ENCODE data around the gene FGG.

Gene FGG

GRCh38 chr4:154642373-154643009, 30.0 kb upstream of the FGG start:
- DNase-seq (ENCODE audit: low spot score) = no peak
- Histone ChIP-seq H4K91ac (ENCODE audit: low read depth, low read length, poor library complexity) (no peak overlapping the region), H3K18ac (ENCODE audit: low read length) (no peak overlapping the region), H3K4me3 (ENCODE audit: low read length in 2 of 2) (no peak overlapping the region), H3K27me3 (ENCODE audit: control insufficient read depth in 3 of 3, insufficient read depth in 3 of 3, low read depth in 1 of 3, low read length in 3 of 3) (no peaks in the 10 kb centered on the region), H4K8ac (ENCODE audit: low read depth, low read length) (no peak overlapping the region), H2BK120ac (ENCODE audit: low read depth, low read length) (no peak overlapping the region), H2BK12ac (ENCODE audit: low read length) (no peak overlapping the region), H3K4ac (ENCODE audit: low read length) (no peak overlapping the region), H3K9me3 (replicated peaks in 1 of 2; ENCODE audit: control insufficient read depth in 2 of 2, insufficient read depth in 1 of 2, low read depth in 1 of 2, low read length in 2 of 2) (no peaks in the 10 kb centered on the region), H2BK15ac (ENCODE audit: low read length) (no peak overlapping the region), H3K14ac (ENCODE audit: low read length) (no peak overlapping the region), H3K79me1 (ENCODE audit: low read depth, low read length) (no peaks in the 10 kb centered on the region), H3K9ac (ENCODE audit: low read depth, low read length, poor library complexity) (no peak overlapping the region), H2AFZ (ENCODE audit: low read length) (no peak overlapping the region), H3K36me3 (replicated peaks in 1 of 2; ENCODE audit: control insufficient read depth in 2 of 2, insufficient read depth in 2 of 2, low read length in 2 of 2) (no peaks in the 10 kb centered on the region), H3K4me1 (ENCODE audit: control insufficient read depth in 2 of 2, insufficient read depth in 1 of 2, low read depth in 1 of 2, low read length in 2 of 2) (no peaks in the 10 kb centered on the region), H2AK5ac (ENCODE audit: low read depth, low read length) (no peak overlapping the region), H3K27ac (replicated peaks; ENCODE audit: low read length) (no peak overlapping the region), H3K4me2 (ENCODE audit: insufficient read depth, low read length, poor library complexity, severe bottlenecking) (no peak overlapping the region), H3K23ac (ENCODE audit: low read depth, low read length, poor library complexity) (no peak overlapping the region), H2BK5ac (ENCODE audit: low read length) (no peak overlapping the region)
- WGBS, 2 donors (ENCODE audit: extremely low coverage in 2 of 2, insufficient read length in 2 of 2, insufficient replicate concordance in 1 of 2) = no CpG with 5 or more reads among the region's 5 CpGs

- no peaks in the 10 kb centered on the region for H3K79me1 ChIP-seq (ENCODE audit: low read depth, low read length)
- DNase-seq (ENCODE audit: low spot score) = no peak
- H3K4me1 ChIP-seq (ENCODE audit: control insufficient read depth in 2 of 2, insufficient read depth in 1 of 2, low read depth in 1 of 2, low read length in 2 of 2) = no peaks in the 10 kb centered on the region
- H4K8ac ChIP-seq (ENCODE audit: low read depth, low read length) = no peak overlapping the region
- H3K9me3 ChIP-seq (replicated peaks in 1 of 2; ENCODE audit: control insufficient read depth in 2 of 2, insufficient read depth in 1 of 2, low read depth in 1 of 2, low read length in 2 of 2) = no peaks in the 10 kb centered on the region
- no peak overlapping the region for H3K14ac ChIP-seq (ENCODE audit: low read length)
- no peak overlapping the region for H3K18ac ChIP-seq (ENCODE audit: low read length)
- H2BK12ac ChIP-seq (ENCODE audit: low read length) = no peak overlapping the region
- H2AFZ ChIP-seq (ENCODE audit: low read length) = no peak overlapping the region
- H2AK5ac ChIP-seq (ENCODE audit: low read depth, low read length) = no peak overlapping the region
- H3K4ac ChIP-seq (ENCODE audit: low read length) = no peak overlapping the region
- H3K27ac ChIP-seq (replicated peaks; ENCODE audit: low read length) = no peak overlapping the region
- H3K4me2 ChIP-seq (ENCODE audit: insufficient read depth, low read length, poor library complexity, severe bottlenecking) = no peak overlapping the region
- WGBS, 2 donors (ENCODE audit: extremely low coverage in 2 of 2, insufficient read length in 2 of 2, insufficient replicate concordance in 1 of 2) = no CpG with 5 or more reads among the region's 4 CpGs
- no peak overlapping the region for H2BK120ac ChIP-seq (ENCODE audit: low read depth, low read length)
- H3K4me3 ChIP-seq (ENCODE audit: low read length in 2 of 2) = no peak overlapping the region
- no peak overlapping the region for H4K91ac ChIP-seq (ENCODE audit: low read depth, low read length, poor library complexity)
- no peaks in the 10 kb centered on the region for H3K36me3 ChIP-seq (replicated peaks in 1 of 2; ENCODE audit: control insufficient read depth in 2 of 2, insufficient read depth in 2 of 2, low read length in 2 of 2)
- H3K27me3 ChIP-seq (ENCODE audit: control insufficient read depth in 3 of 3, insufficient read depth in 3 of 3, low read depth in 1 of 3, low read length in 3 of 3) = no peaks in the 10 kb centered on the region
- H2BK5ac ChIP-seq (ENCODE audit: low read length) = no peak overlapping the region
- no peak overlapping the region for H3K9ac ChIP-seq (ENCODE audit: low read depth, low read length, poor library complexity)
- H3K23ac ChIP-seq (ENCODE audit: low read depth, low read length, poor library complexity) = no peak overlapping the region
- no peak overlapping the region for H2BK15ac ChIP-seq (ENCODE audit: low read length)
Observed at GRCh38 chr4:154640999-154641398, 28.5 kb upstream of the FGG start.

- Histone ChIP-seq H3K79me1 (ENCODE audit: low read depth, low read length) (no peaks in the 10 kb centered on the region), H3K27ac (replicated peaks; ENCODE audit: low read length) (no peak overlapping the region), H3K9me3 (replicated peaks in 1 of 2; ENCODE audit: control insufficient read depth in 2 of 2, insufficient read depth in 1 of 2, low read depth in 1 of 2, low read length in 2 of 2) (no peaks in the 10 kb centered on the region), H3K4ac (ENCODE audit: low read length) (no peak overlapping the region), H3K4me1 (ENCODE audit: control insufficient read depth in 2 of 2, insufficient read depth in 1 of 2, low read depth in 1 of 2, low read length in 2 of 2) (no peaks in the 10 kb centered on the region), H2AFZ (ENCODE audit: low read length) (no peak overlapping the region), H3K27me3 (ENCODE audit: control insufficient read depth in 3 of 3, insufficient read depth in 3 of 3, low read depth in 1 of 3, low read length in 3 of 3) (peaks cover 0 to 7% (median 0%) of the 10 kb centered on the region in 3 experiments), H3K9ac (ENCODE audit: low read depth, low read length, poor library complexity) (no peak overlapping the region), H3K4me2 (ENCODE audit: insufficient read depth, low read length, poor library complexity, severe bottlenecking) (no peak overlapping the region), H2BK120ac (ENCODE audit: low read depth, low read length) (no peak overlapping the region), H3K36me3 (replicated peaks in 1 of 2; ENCODE audit: control insufficient read depth in 2 of 2, insufficient read depth in 2 of 2, low read length in 2 of 2) (no peaks in the 10 kb centered on the region), H4K91ac (ENCODE audit: low read depth, low read length, poor library complexity) (no peak overlapping the region), H3K18ac (ENCODE audit: low read length) (no peak overlapping the region), H3K23ac (ENCODE audit: low read depth, low read length, poor library complexity) (no peak overlapping the region), H2AK5ac (ENCODE audit: low read depth, low read length) (no peak overlapping the region), H4K8ac (ENCODE audit: low read depth, low read length) (no peak overlapping the region), H2BK5ac (ENCODE audit: low read length) (no peak overlapping the region), H2BK12ac (ENCODE audit: low read length) (no peak overlapping the region), H3K14ac (ENCODE audit: low read length) (no peak overlapping the region), H2BK15ac (ENCODE audit: low read length) (no peak overlapping the region), H3K4me3 (ENCODE audit: low read length in 2 of 2) (no peak overlapping the region)
- no CpG with 5 or more reads among the region's 3 CpGs for WGBS, 2 donors (ENCODE audit: extremely low coverage in 2 of 2, insufficient read length in 2 of 2, insufficient replicate concordance in 1 of 2)
- DNase-seq (ENCODE audit: low spot score) = no peak
Observed at GRCh38 chr4:154634058-154634457, 21.6 kb upstream of the FGG start.

- Histone ChIP-seq H3K4me2 (ENCODE audit: insufficient read depth, low read length, poor library complexity, severe bottlenecking) (no peak overlapping the region), H3K14ac (ENCODE audit: low read length) (no peak overlapping the region), H2AK5ac (ENCODE audit: low read depth, low read length) (no peak overlapping the region), H3K18ac (ENCODE audit: low read length) (no peak overlapping the region), H3K23ac (ENCODE audit: low read depth, low read length, poor library complexity) (no peak overlapping the region), H3K9ac (ENCODE audit: low read depth, low read length, poor library complexity) (no peak overlapping the region), H3K4ac (ENCODE audit: low read length) (no peak overlapping the region), H4K8ac (ENCODE audit: low read depth, low read length) (no peak overlapping the region), H3K9me3 (replicated peaks in 1 of 2; ENCODE audit: control insufficient read depth in 2 of 2, insufficient read depth in 1 of 2, low read depth in 1 of 2, low read length in 2 of 2) (no peaks in the 10 kb centered on the region), H3K4me3 (ENCODE audit: low read length in 2 of 2) (no peak overlapping the region), H2BK15ac (ENCODE audit: low read length) (no peak overlapping the region), H4K91ac (ENCODE audit: low read depth, low read length, poor library complexity) (no peak overlapping the region), H2BK5ac (ENCODE audit: low read length) (no peak overlapping the region), H3K36me3 (replicated peaks in 1 of 2; ENCODE audit: control insufficient read depth in 2 of 2, insufficient read depth in 2 of 2, low read length in 2 of 2) (no peaks in the 10 kb centered on the region), H2BK12ac (ENCODE audit: low read length) (no peak overlapping the region), H2AFZ (ENCODE audit: low read length) (no peak overlapping the region), H3K4me1 (ENCODE audit: control insufficient read depth in 2 of 2, insufficient read depth in 1 of 2, low read depth in 1 of 2, low read length in 2 of 2) (no peaks in the 10 kb centered on the region), H3K79me1 (ENCODE audit: low read depth, low read length) (no peaks in the 10 kb centered on the region), H2BK120ac (ENCODE audit: low read depth, low read length) (no peak overlapping the region), H3K27ac (replicated peaks; ENCODE audit: low read length) (no peak overlapping the region), H3K27me3 (ENCODE audit: control insufficient read depth in 3 of 3, insufficient read depth in 3 of 3, low read depth in 1 of 3, low read length in 3 of 3) (peaks cover 2 to 29% (median 11%) of the 10 kb centered on the region in 3 experiments)
- DNase-seq (ENCODE audit: low spot score) = no peak
- no CpG with 5 or more reads among the region's 2 CpGs for WGBS, 2 donors (ENCODE audit: extremely low coverage in 2 of 2, insufficient read length in 2 of 2, insufficient replicate concordance in 1 of 2)
Observed at GRCh38 chr4:154631828-154632227, 19.4 kb upstream of the FGG start.
